ENCODE measurements around the gene PCCA.
"Not testable (repeated sequence)": the region's sequence is repeated elsewhere in the genome, so short reads cannot be mapped to it uniquely, and the experiment has no call there.

The PCCA gene

DNA sequence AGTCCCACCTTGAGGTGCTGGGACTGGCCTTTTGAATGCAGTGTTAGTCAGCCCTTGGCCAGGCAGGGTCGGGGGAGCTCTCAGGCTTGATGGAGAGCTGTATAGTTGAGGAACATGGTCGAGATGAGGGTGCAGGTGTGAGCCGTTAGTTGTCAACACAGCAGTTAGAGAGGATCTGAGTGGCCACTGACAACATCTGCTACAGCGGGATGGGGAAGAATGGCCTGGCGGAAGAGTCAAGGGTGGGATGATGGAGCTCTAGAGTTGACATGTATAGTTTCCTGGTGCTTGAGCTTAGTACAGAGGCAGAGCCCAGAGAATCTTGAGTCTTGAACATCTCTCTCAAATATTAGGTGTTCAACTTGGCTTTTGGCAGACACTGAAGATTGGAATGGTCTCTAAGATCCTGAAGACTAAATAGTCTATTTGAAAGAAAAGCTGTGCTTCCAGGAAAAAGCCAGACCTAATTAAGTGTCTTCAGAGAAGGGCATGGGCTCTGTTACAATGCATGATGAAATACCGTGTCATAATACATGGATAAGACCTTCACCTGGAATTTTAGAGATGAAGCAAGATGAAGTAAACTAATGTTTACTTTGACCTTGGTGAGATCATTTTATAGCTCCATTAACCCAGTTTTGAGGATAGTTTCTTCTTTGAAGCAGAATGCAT is 9.7 kb downstream of the PCCA start:
- DNase-seq = no peak

DNA sequence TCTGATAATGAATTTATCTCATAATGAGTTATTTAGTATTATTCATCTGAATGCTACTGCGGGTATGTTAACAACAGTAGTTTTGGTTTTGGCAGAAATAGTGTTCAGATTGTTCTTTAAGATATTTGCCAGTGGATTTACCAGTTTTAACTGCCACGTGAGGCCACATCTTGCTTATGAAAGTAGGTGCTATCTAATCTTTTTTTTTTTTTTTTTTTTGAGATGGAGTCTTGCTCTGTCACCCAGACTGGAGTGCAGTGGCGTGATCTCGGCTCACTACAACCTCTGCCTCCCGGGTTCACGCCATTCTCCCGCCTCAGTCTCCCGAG is 10.2 kb downstream of the PCCA start:
- not testable (repeated sequence) for DNase-seq

DNA sequence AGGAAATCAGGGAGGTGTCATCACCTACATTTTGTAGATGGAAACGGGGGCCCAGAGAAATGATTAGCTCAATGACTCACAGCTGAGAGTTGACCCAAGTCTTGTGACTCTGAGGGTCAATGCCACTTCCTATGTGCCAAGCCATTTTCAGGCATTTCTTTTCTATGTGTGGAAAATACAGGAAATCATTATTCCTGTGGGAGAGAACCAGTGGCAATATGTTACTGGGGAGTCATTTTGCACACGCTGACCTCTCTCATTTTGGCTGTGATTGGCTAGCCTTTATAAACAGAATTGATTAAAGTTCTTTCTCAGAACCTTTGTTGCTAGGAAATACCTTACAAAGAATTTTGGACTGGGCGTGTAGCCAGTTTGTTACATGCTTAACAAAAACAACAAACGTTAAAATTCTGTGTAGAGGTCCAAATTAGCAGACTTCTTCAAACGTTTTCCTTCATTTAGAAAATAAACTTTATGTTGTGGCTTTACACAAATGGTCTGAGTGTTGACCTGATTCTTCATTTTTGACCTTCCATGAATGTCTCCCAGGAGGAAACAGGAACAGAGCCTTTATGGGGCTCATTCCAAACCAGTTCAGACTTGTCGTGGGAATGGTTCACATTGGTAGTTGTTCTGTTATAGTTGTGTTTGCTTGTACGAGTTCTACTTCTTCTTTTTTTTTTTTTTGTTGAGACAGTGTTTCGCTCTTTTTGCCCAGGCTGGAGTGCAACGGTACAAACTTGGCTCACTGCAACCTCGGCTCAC is 11.4 kb downstream of the PCCA start:
- no peak for DNase-seq

DNA sequence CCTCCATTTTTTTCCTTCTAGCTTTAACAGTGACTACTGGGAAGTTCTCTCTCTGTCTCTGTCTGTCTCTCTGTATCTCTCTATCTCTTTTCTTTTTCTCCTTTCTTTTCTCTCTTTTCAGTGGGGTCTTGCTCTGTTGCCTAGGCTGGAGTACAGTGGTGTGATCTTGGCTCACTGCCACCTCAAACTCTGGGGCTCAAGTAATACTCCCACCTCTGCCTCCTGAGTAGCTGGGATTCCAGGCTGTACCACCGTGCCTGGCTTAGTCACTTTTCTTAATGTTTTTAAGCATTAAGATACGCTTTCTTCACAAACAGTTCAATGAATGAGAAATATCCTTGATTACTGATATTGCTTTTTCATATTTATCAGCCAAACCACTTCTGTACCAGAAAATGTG is 13.1 kb downstream of the PCCA start:
- no peak for DNase-seq

DNA sequence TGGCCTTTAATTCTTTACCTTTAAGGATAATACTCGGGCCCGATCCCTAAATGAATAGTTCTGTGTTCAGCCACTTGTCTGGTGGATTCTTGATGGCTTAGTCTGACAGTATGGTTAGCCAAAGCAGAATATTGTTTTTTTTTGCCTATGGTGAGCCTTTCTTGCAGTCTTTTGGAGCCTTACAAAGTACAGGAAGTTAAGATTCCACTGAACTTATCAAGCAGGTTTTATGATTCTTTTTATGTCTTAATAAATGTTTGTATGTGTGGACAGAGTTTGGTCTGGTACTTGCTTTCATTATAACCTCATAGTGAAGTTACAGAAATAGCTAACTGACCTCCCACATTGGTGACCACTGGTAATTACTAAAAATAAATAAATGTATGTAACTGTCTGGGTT is 17.1 kb downstream of the PCCA start:
- no peak for DNase-seq

DNA sequence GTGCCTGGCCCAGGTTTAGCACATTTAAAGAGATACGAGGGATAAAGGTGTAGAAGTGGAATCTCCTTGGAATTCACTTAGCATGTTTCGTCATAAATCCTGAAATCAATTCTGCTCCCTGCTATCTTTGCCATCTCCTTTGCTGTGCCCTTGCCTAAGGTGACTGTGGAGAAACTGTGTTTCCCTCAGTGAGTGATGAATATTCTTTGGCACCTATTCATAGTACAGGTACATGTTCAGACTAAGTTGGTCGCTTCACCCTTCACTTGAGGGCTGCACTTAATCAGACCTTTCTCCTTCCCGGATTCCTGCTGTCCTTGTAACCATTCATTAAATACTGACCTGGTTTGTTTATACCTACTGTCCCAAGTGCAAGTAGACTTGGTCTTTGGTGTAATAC is 17.8 kb downstream of the PCCA start:
- DNase-seq = no peak

DNA sequence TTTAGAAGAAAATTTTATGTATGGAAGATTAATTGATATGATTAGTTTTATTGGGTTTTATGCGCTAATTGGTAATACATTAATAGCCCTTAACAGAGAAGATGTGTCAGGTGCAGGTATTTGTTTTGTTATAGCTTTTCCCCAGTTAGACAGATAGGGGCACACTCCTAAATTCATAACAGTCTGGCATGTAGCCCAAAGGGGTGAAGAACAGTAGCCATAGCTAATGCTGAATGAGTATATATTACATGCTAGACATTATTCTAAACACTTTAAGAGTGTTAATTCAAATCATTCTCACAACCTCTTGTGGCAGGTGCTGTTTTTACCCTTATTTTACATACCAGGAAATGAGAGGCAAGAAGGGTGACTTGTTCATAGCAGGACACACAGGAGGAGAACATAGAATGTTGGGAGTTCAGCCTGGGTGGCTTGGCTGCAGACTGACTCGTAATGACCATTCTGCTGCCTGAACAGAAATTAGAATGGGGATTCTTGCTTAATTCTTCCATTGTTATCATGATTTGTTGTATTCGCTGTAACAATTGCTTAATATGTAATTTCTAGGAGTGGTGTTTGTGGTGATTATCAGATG is 20.1 kb downstream of the PCCA start:
- DNase-seq = no peak

DNA sequence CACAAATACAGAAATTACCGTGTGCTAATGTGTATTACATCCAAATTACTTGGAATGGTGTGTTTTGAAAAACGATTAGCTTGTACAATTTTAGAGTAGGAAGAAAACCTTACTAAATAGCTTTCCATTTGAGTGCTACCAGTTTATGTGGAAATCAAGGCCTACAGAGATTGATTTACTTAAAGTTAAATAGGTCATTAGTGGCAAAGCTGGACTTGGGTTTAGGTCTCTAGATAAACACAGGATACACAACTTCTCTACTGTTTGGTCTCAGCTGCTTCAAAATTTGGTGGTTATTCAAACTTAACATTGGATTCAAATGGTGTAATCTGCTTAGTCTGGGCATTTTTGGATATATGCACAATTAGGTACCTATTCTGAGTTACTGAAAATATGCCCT is 21.4 kb downstream of the PCCA start:
- DNase-seq = no peak

DNA sequence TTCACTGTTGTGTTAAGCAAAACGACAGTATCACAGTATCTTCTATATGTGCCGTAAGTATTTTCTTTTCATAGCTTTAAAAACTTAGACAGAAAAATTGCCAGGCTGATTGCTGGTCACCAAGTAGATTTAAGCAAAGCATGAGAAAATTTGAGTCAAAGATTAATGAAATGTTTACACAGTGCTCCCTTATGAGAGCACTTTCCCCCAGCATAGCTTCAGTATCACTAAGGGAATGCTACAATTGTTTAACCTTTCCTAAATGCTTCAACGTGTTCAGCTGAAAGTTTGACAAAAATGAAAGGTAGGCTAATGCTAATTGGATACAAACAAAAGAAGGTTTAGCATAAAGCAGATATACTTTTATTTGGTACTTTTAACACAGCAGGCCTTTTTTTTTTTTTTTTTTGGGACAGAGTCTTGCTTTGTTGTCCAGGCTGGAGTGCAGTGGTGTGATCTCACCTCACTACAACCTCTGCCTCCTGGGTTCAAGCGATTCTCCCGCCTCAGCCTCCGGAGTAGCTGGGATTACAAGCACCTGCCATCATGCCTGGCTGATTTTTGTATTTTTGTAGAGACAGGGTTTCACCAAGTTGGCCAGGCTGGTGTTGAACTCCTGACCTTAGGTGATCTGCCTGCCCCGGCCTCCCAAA is 23.4 kb downstream of the PCCA start:
- DNase-seq = no peak

DNA sequence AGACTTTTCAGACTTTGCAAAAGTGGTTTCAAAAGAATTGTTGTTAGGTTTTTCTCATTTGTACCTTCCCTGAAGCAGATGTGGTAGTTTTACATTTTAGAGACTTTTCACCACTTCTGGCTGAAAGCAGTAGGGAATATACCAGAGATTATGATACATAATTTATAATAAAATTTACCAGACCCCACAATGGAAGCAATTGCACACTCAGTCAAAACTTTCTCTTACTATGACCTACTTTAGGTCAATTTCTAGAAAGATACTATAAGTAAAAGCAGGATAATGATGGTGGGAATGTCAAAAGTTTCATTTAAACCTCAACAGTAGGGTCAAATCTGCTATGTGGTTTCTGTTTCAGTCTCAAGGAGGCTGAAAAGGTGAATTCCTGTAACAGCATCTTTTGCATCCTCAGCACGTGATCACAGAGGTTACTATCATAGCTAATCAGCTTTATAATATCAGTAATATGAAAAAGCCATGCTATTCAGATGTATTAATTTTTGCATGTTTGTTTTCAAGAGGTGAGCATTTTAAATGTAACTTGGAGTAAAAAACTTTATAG is 26.9 kb downstream of the PCCA start:
- no peak for DNase-seq

DNA sequence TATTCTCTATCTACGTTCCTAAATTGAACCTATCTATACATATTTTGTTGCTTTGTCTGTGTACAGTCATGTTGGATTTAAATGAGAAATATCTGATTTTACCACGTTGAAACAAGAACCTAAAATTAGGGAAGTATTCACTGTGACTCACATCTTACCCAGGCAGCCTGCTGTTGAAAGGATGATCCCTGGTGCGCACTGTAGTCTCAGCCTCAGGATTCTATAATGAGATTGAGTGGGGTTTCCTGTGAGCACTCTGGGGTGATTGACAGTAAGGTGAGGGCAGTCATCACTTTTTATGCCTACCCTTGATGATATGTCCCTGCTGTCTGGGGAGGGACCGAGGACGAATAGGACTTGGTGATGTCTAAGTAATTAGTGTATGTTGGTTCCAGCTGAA is 35.4 kb downstream of the PCCA start:
- no peak for DNase-seq

DNA sequence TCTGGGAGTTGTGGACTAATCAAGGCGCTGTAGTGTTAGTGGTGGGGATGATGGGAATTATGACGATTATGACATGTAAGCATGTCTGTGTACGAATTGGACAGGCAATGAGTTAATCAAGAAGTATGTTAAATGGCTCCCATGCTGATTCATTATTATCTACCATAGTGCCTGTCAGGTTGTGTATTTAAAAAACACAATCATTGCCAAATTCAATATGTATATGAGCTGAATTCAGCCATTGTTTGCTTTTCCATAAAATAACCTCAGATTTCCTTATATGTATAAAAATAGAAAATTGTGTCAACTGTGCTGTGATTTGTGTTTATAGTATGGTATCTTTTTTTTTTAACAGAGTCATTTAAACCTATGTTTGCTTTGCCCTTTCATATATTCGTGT is 37.1 kb downstream of the PCCA start:
- no peak for DNase-seq

DNA sequence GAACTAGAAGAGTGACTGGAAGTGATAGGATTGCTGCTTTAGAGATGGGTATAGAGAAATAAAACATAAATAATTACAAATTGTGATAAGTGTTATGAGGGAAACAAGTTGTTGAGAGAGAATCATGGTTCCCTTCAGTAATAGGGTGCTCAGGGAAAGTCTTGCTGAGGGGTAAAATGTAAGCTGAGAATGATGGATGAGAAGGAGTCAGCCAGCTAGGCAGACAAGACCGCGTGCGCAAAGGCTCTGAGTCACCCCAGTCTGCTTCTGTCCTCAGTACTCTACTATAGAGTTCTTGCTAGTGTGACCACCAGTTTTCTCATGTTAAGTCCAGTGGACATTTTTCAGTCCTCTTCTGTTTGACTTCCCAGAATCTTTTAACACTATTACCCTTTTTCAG is 39.5 kb downstream of the PCCA start:
- DNase-seq = no peak

DNA sequence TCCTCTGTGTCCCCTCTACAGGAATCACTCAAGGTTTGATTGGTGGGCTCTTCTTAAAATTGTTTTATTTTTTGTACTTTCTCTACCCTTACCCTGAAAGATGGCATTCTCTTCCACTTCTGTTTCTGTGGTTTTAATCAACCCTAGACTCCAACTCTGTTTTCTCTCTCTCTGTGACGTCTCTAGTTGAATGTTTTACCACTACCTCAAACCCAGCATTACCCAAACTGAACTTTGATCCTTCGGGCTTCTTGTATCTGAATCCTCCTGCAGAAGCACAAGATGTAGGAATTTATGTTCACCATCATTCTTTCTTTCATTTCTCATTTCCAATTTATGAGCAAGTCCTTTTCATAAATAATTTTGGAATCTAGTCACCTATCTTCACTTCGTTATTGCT is 39.9 kb downstream of the PCCA start:
- DNase-seq = no peak

DNA sequence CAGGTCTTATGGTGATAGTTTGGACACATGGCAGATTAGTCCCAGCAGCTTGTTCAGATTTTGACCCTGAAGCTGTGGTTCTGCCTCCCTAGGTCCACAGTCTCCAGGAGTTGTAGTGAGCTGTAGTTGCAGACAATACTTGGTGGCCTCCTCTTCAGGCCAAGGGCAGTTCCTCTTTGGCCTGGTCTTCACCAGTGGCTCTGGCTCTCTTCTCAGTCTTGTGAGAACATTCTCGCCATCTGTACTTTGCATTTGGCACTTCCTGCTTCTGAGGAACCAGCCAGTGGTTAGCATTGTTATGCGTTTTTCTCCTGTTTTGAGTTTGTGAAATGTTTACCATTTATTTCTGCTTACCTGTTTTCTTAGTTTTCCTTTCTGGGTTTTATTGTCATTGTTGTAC is 40.7 kb downstream of the PCCA start:
- DNase-seq = no peak

DNA sequence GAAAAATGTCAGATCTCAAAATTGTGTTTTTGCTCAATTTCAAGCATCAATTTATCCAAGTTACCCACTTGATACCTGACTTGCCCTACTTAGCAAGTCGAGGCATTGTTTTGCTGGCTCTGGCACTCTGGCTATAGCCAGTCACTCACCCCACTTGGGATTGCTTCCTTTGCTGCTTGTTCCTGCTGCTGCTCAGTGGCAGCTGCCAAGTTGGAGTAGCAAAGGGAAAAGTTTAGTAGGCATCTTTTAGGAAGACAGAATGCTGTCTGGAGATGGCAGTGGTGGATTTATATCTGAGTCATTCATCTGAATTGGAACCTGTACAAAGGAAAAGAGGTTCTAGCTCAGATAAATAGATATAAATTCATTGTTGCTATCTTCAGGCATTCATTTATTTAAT is 41.2 kb downstream of the PCCA start:
- no peak for DNase-seq

DNA sequence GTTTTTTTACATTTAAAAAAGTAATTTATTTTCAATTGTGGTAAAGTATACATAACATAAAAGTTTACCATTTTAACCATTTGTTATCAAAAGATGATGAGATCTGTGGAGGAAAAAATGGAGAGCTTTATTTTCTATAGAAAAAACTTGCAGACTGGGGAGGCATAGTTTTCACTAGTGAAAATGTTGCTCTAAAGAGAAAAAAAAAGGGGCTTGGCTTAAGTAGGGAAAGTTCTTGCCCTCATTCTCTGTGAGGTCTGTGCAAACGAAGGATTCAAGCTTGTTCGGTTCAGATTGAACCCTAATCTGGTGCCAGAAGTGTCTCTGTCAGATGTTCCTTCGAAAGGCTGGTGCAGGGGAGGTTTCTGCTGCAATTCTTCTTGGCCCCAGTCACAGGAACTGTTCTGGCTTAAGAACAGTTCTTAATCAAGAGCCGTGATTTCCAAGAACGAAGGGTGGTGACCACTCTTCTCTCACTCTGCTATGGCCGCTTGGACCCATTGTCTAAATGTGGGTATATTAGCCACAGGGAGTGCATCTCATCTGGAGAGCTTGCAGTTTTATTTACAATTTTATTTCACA is 42.1 kb downstream of the PCCA start:
- DNase-seq = no peak

DNA sequence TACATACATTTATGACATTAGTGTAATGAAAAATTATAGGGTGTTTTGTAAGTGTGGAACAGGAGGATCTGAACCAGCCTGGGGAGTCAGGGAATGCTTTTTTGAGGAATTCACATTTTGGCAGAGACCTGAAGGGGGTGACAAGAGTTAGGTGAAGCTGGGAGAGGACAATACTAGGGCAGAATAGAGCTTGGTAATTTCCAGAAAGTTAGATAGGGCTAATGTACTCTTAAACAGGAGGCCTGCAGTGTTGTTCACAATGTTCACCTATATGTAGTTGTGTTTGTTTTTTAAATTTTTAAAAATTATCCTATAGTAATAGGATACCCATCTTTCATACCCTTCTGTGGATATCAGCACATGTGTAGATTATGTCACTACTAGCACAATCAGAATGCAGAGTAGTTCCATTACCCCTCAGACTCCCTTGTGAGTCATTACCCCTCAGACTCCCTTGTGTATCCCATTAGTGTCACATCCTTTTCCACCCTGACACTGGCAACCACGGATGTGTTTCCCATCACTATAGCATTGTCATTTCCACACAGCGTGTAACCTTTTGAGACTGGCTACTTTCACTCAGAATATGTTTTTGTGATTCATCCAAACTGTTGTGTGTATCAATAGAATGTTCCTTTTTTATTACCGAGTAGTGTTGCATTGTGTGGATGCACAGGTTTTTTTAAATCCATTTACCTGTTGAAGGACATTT is 43.1 kb downstream of the PCCA start:
- no peak for DNase-seq

DNA sequence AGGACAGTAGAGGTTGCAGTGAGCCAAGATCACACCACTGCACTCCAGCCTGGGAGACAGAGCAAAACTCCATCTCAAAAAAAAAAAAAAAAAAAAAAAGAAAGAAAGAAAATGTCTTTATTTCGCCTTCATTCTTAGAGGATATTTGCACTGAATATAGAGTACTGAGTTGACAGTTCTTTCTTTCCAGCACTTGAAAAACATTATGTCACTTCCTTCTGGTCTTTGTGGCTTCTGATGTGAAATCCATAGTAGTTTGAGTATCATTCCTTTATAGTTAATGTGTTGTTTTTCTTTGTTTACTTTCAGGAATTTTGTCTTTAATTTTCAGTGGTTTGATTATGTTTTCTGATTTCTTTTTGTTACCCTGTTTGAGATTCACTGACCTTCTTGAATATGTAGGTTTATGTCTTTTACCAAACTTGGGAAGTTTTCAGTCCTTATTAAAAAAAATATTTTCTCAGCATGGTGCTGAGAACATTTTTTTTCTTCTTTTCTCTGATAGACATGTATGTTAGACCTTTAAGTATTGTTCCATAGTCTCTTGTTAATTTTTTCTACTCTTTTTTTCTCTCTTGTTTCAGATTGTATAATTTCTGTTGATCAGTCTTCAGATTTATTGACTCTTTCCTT is 50.1 kb downstream of the PCCA start:
- no peak for DNase-seq

DNA sequence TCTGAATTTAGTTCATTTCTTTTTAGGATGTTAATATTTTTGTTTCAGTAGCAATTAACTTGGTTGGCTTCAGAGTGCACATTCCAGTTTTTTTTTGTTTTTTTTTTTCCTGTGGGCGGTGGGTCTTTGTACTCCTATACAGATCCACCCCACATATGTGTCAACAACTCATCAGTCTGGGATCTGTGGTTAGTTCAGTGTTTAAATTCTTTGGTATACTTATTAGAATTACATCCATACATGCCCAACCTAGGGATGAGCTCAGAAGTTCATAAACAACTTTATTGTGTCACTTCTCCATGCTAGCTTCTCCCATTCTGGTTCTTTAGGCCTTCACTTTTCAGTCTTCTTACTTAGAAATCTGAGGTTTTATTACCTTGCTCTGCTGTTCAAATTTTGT is 50.9 kb downstream of the PCCA start:
- no peak for DNase-seq

DNA sequence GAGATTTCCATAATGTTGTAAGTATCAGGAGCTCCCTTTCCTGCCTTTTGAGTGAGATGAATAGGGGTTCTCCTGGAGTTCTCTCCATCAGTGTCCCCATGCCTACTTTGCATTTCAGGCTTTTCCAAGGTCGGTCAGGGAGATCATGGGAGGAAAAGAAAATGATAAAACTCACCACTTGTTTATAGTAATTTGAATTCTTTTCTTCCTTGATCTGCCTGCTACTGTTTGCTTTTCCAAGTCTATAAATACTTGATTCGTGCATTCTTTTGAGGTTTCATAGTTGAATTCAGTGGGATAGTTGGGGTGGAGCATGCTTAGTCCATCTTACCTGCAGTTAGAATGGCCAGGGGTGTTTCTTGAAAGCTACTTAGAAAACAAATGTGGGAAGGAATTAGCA is 51.5 kb downstream of the PCCA start:
- no peak for DNase-seq

DNA sequence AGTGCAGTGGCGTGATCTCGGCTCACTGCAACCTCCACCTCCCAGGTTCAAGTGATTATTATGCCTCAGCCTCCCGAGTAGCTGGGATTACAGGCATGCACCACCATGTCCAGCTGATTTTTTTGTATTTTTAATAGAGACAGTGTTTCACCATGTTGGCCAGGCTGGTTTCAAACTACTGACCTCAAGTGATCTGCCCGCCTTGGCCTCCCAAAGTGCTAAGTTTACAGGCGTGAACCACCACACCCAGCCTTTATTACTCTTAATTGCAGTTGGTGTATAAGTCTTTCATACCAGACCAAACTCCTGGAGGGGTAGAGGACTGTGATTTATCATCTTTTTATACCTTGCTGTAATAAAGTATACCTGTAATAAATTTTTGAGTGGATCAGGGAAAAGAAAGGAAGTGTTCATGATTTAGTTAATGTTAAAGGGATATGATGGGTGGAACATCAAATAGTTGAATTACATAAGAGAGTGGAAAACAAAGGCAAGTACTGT is 52.6 kb downstream of the PCCA start:
- not testable (repeated sequence) for DNase-seq

All from NCI-H1694 treated with DMSO at 0.1 percent for 48 hours (cell line).